Left lung (tissue), 10 donors: Measurements from ENCODE around the gene PAX6. TPM values are rescaled to one million over a fixed set of nuclear protein-coding genes. Genes with fewer than 3 reads are reported as not detected.

Source experiments
- ATAC-seq: fragments of 200-7000 bp; cut with Tn5 transposase; one replicate; pipeline ENCODE4 v1.9.1; 2020; ENCODE audit warnings: moderate library complexity
- DNase-seq, 4 donors: peaks; one replicate each; pipeline ENCODE4 v3.0.0-alpha.2; 2013 to 2020
- H3K27ac ChIP-seq, 2 donors: fragments of 200-600 bp; sonication (generic) in 1 of 2; one replicate each; pipeline versions ENCODE4 v1.5.0 to v1.8.0; 2020 to 2021
- H3K27me3 ChIP-seq, 2 donors: fragments of 200-600 bp; sonication (generic) in 1 of 2; one replicate each; pipeline versions ENCODE4 v1.5.0 to v1.8.0; 2020 to 2021
- H3K36me3 ChIP-seq, 2 donors: fragments of 200-600 bp; sonication (generic) in 1 of 2; one replicate each; pipeline versions ENCODE4 v1.5.0 to v1.8.0; 2020 to 2021
- H3K4me1 ChIP-seq, 2 donors: fragments of 200-600 bp; one replicate each; pipeline ENCODE4 v1.8.0; 2021
- H3K4me3 ChIP-seq, 2 donors: fragments of 200-600 bp; sonication (generic) in 1 of 2; one replicate each; pipeline versions ENCODE4 v1.5.0 to v1.8.0; 2020 to 2021; ENCODE audit warnings: mild to moderate bottlenecking in 1 of 2
- H3K9me3 ChIP-seq, 2 donors: fragments of 200-600 bp; sonication (generic) in 1 of 2; one replicate each; pipeline versions ENCODE4 v1.5.0 to v1.8.0; 2020 to 2021
- intact Hi-C, 2 donors: fragments of 100-400 bp; cut with DNase I; formaldehyde crosslinking; loops; one replicate each; pipeline versions ENCODE4 v1.11.2 to v1.14.2; 2022
- polyA plus RNA-seq, 6 donors: library from polyadenylated mRNA; unstranded; fragments of 120-200 nt; gene quantifications; one replicate each; pipeline ENCODE4 v1.2.1, GENCODE V29; 2013; ENCODE audit not compliant: insufficient read length in 6 of 6
- total RNA-seq, 2 donors: library from RNA; stranded (reverse); fragmentation: NEBNext Ultra II Directional; extraction: Animal tissue kit (Norgen Biotek cat#: 25700); gene quantifications; one replicate each; pipeline ENCODE4 v1.2.1, GENCODE V29; 2021
- TF ChIP-seq, protein P1 (sequence below), 2 donors: fragments of 200-600 bp; sonication (generic) in 1 of 2; IDR thresholded peaks; one replicate each; pipeline versions ENCODE4 v1.5.0 to v1.8.0; 2021; ENCODE audit warnings: antibody characterized with exemption in 2 of 2
- donor health status: DM: no; HTN: yes; CAD: no.
- donor health status: DM: no; HTN: no; CAD: no.

The PAX6 gene
- total and polyA plus RNA-seq, 8 donors, result 0.07 to 0.18 (median 0.10) TPM; not detected in 4

DNA sequence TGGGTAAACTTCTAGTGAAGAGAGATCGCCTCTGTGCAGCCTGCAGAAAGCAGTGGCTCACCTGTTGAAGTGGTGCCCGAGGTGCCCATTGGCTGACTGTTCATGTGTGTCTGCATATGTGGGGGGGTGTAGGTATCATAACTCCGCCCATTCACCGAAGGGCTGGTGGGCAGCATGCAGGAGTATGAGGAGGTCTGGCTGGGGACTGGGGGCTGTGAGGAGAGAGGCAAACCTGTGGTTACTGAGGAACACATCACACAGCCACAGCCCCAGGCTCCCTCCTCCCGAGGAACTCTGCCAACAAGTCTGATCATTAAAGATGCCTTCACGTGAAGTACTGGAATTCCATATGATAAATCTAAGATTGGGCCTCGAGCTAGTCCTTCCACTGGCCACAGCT, 20.5 kb downstream of the PAX6 start:
- Histone ChIP-seq H3K27ac (no peak overlapping the region), H3K4me3 (no peak overlapping the region), H3K9me3 (no peaks in the 10 kb centered on the region), H3K36me3 (no peaks in the 10 kb centered on the region), H3K27me3 (peaks cover 12 to 45% of the 10 kb centered on the region in 2 donors), H3K4me1 (no peaks in the 10 kb centered on the region)
- ATAC-seq (no peak), DNase-seq (no peak)
- TF ChIP-seq, protein P1, sequence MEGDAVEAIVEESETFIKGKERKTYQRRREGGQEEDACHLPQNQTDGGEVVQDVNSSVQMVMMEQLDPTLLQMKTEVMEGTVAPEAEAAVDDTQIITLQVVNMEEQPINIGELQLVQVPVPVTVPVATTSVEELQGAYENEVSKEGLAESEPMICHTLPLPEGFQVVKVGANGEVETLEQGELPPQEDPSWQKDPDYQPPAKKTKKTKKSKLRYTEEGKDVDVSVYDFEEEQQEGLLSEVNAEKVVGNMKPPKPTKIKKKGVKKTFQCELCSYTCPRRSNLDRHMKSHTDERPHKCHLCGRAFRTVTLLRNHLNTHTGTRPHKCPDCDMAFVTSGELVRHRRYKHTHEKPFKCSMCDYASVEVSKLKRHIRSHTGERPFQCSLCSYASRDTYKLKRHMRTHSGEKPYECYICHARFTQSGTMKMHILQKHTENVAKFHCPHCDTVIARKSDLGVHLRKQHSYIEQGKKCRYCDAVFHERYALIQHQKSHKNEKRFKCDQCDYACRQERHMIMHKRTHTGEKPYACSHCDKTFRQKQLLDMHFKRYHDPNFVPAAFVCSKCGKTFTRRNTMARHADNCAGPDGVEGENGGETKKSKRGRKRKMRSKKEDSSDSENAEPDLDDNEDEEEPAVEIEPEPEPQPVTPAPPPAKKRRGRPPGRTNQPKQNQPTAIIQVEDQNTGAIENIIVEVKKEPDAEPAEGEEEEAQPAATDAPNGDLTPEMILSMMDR (IDR thresholded peaks at IDR 0.05), result no peak
- intact Hi-C loops, result no loop called here

DNA sequence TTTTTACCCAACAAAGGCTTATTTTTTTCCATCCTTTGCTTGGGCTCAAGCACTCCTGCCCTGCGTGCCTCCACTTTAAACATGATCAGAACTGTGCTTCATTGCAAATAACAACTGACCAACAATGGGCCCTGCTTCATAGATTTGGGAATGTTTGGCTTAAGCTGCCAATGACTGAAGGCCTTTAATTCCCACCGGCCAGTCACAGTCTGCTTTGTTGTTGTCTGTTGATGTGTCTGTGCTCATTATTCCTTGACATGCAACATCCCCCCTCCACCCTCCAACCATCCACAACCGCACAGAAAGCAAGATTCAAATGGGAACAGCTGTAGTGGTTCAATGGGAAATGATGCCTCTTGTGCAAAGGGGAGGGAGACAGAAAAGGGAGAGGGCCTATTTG, 23.0 kb downstream of the PAX6 start:
- no peaks in the 10 kb centered on the region for H3K9me3 ChIP-seq
- peaks cover 0 to 22% of the 10 kb centered on the region in 2 donors for H3K27me3 ChIP-seq
- H3K4me1 ChIP-seq, result no peaks in the 10 kb centered on the region
- TF ChIP-seq, protein P1 (IDR thresholded peaks at IDR 0.05), result no peak
- no peak for ATAC-seq
- no peaks in the 10 kb centered on the region for H3K36me3 ChIP-seq
- DNase-seq, result no peak
- H3K4me3 ChIP-seq, result no peak overlapping the region
- intact Hi-C loops, result no loop called here
- H3K27ac ChIP-seq, result no peak overlapping the region

DNA sequence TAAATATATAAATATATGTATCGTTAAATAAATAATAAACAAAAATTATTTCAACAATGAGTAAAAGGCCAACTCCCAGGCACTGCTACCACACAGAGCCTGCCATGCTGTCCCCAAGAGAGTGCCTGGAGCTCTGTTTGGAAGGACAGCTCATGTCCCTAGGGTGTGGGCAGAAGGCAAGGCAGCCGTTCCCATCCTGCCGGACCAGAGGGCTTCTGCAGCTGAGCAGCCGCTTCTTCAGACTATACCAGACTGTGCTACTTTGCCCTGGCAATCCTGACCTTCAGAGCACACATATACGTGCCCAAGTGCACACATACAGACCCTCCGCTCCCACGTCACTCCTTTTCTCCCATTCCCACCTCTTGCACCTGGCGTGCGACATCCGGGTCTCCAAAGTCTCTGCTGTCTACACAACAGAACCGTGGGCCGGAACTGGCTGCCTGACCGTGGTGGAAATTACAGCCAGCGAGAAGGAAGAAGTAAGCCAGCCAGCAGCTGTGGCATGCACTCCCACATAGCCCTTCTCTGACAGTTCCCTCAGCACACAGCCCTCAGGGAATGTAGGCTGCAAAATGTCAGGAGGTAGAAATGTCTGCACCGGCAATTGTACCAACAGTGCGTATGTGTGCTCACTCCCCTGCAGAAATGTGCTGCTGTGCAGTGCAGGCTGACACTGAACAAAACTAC, 24.0 kb downstream of the PAX6 start:
- peaks cover 0 to 12% of the 10 kb centered on the region in 2 donors for H3K27me3 ChIP-seq
- peak in 1 of 4 donors; percentile 60 for DNase-seq
- intact Hi-C loops, result no loop called here
- H3K4me1 ChIP-seq, result no peaks in the 10 kb centered on the region
- H3K9me3 ChIP-seq, result no peaks in the 10 kb centered on the region
- H3K4me3 ChIP-seq, result no peak overlapping the region
- no peak overlapping the region for H3K27ac ChIP-seq
- no peaks in the 10 kb centered on the region for H3K36me3 ChIP-seq
- no peak for ATAC-seq
- TF ChIP-seq, protein P1 (IDR thresholded peaks at IDR 0.05), result no peak

DNA sequence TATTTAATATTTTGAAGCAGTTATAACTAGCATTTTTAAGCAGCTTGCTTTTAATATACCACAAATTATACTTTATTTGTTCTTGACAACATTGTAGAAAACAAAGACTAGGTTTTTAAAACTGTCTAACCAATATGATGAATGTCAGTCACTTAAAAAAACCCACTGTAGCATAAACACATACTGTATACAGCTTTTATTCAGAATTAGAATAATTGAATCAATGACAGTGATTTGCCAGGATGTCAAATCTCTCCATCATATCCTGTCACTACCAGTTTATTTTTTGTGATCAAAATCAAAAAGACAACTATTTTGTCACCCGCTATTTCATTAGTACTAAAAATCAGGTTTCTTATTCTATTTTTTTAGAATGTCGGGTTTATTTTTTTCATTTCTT, 26.5 kb downstream of the PAX6 start:
- no peak for ATAC-seq
- Histone ChIP-seq H3K27me3 (no peaks in the 10 kb centered on the region), H3K36me3 (no peaks in the 10 kb centered on the region), H3K27ac (no peak overlapping the region), H3K4me3 (no peak overlapping the region), H3K9me3 (no peaks in the 10 kb centered on the region), H3K4me1 (no peaks in the 10 kb centered on the region)
- TF ChIP-seq, protein P1 (IDR thresholded peaks at IDR 0.05), result no peak
- no peak for DNase-seq
- intact Hi-C loops, result no loop called here

DNA sequence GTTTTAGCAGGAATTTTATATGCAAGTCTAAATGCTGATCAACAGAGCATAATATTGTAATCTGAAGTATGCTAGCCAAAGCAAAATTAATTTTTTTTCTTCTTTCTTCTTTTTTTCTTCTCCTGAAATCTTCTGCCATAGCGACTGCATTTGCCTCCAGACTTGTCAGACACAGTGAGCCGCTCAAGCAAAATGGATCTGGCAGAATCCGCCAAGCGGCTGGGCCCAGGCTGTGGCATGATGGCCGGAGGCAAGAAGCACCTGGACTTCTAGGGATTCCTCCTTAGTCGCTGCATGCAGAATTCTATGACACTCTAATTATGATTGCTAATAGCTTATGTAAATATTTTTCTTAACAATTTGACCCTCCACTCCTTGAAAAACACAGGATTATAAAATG, 27.9 kb downstream of the PAX6 start:
- ATAC-seq, result no peak
- no peaks in the 10 kb centered on the region for H3K9me3 ChIP-seq
- TF ChIP-seq, protein P1 (IDR thresholded peaks at IDR 0.05), result no peak
- H3K36me3 ChIP-seq, result no peaks in the 10 kb centered on the region
- no peaks in the 10 kb centered on the region for H3K27me3 ChIP-seq
- no peaks in the 10 kb centered on the region for H3K4me1 ChIP-seq
- DNase-seq, result no peak
- H3K27ac ChIP-seq, result no peak overlapping the region
- intact Hi-C loops, result no loop called here
- no peak overlapping the region for H3K4me3 ChIP-seq
